T47D (cell line): ENCODE data around the gene HEXD.

ENCODE experiments used
- DNase-seq, 2 experiments: peaks; one replicate each; pipeline versions ENCODE4 v3.0.0 to v3.0.0-alpha.2; 2011 to 2012; ENCODE audit warnings: low read depth in 1 of 2, low spot score in 1 of 2
- JUND ChIP-seq: IDR thresholded peaks from 2 replicates; pipeline ENCODE4 v1.6.1; 2012; ENCODE audit warnings: low read depth
- in situ Hi-C: cut with HindIII; loops from 2 replicates; pipeline ENCODE4 v1.10.0; 2016; ENCODE audit warnings: low sequenced_read_pairs, low pct_unique_long_range_greater_than_20kb

Gene HEXD

DNA sequence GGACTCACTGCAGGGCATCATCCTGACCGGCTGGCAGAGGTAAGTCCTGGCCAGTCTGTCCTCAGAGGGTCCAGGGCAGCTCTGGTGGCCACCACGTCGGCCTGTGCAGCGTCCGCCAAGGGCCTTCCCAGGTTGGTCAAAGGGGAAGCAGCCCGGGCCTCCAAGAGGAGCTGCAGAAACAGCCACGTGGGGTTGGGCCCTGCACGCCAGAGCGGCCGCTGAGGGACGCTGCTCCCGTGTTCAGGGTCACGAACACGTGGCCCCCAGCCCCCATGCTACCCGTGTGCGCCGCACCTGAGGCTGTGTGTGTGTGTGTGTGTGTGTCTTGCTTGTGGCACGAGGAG, 19.1 kb downstream of the HEXD start:
- in situ Hi-C loops: no loop called here
- DNase-seq: no peak
- TF ChIP-seq JUND: no peak

DNA sequence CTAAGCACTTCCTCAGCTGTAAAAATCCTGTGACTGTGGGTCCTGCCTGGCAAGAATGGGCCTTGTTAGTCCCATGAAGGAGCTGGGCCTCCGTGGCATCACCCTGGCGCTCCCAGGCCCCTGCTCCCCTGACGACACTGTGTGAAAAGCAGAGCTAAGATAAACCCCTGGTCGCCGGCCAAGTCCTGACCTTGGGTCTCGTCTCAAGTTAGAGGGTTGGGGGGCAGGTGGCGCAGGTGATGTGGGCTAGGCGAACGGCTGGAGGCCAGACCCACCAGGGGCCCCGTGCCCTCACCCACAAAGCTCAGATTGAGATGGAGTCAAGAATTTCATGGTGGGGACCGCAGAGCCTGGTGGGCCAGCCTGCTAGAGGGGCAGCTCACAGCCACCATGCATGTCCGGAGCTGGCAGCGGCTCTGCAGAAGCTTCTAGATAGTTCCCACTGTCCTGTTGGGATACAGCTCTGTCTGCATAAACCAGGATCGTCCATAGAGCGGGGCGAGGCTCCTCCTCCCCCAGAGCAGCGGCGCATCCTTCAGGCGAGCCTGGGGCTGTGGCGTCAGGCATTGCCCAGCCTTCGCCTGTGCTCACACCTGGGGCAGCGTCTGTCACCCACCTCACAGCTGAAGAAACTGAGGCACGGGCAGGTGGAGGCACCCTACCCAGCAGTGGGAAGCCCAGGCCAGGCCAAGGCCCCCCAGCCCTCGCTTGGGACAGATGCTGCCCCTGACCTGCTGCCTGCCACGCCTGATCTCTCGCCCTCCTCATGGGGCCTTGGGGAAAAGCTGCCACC, 20.4 kb downstream of the HEXD start:
- DNase-seq: no peak
- in situ Hi-C loops: no loop called here
- no peak for TF ChIP-seq JUND

DNA sequence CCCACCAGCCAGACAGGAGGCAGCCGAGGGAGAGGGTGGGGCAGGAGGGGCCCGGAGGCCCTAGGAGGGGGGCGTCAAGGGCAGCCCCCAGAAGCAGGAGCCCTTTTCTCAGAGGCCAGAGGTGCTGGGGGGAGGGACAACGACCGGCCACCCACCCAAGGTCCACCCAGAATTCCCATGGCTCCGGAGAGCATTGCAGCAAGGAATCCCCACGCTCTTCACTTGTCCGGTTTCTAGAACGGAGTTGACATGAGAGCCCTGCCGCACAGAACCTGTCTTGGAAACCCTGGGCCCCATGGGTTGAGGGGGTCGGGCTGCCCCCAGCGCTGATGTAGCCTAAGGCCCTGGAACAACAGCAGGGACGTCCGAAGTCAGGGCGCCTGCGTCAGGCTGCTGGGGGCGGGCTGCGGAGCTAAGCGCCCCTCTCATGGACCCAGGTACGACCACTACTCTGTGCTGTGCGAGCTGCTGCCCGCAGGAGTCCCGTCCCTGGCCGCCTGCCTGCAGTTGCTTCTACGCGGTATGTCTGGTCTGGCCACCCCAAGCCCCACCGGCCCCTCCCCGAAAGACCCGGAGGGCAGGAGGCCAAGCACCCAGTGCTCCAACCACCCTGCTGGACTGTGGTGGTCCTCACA, 21.2 kb downstream of the HEXD start:
- no peak for DNase-seq
- TF ChIP-seq JUND: no peak
- in situ Hi-C loops: no loop called here

GRCh38 chr17:82439829-82440365, 21.8 kb downstream of the HEXD start:
- in situ Hi-C loops: no loop called here
- no peak for DNase-seq
- TF ChIP-seq JUND: no peak

- no peak for TF ChIP-seq JUND
- in situ Hi-C loops: no loop called here
- DNase-seq: no peak
Observed at GRCh38 chr17:82440469-82440981, 22.4 kb downstream of the HEXD start.

DNA sequence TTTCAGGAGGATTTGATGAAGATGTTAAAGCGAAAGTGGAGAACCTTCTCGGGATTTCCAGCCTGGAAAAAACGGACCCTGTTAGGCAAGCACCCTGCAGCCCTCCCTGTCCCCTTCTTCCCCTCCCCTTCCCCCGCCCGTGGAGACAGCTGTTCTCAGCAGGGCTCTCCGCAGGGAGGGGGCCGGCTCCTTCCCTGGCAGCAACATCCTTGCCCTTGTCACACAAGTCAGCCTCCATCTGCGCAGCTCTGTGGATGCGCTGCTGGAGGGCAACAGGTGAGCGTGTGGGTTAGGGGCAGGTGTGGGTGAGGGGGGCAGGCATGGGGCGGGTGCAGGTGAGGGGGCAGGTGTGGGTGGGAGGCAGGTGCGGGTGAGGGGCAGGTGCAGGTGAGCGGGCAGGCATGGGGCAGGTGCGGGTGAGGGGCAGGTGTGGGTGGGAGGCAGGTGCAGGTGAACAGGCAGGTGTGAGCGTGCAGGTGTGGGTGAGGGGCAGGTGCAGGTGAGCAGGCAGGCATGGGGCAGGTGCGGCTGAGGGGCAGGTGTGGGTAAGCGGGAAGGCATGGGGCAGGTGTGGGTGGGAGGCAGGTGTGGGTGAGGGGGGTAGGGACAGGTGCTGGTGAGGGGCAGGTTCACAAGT, 23.0 kb downstream of the HEXD start:
- in situ Hi-C loops: no loop called here
- no peak for DNase-seq
- TF ChIP-seq JUND: no peak

GRCh38 chr17:82441691-82442487, 23.7 kb downstream of the HEXD start:
- no peak for TF ChIP-seq JUND
- no peak for DNase-seq
- in situ Hi-C loops: no loop called here

GRCh38 chr17:82442643-82443464, 24.7 kb downstream of the HEXD start:
- no peak for TF ChIP-seq JUND
- no peak for DNase-seq
- in situ Hi-C loops: no loop called here

DNA sequence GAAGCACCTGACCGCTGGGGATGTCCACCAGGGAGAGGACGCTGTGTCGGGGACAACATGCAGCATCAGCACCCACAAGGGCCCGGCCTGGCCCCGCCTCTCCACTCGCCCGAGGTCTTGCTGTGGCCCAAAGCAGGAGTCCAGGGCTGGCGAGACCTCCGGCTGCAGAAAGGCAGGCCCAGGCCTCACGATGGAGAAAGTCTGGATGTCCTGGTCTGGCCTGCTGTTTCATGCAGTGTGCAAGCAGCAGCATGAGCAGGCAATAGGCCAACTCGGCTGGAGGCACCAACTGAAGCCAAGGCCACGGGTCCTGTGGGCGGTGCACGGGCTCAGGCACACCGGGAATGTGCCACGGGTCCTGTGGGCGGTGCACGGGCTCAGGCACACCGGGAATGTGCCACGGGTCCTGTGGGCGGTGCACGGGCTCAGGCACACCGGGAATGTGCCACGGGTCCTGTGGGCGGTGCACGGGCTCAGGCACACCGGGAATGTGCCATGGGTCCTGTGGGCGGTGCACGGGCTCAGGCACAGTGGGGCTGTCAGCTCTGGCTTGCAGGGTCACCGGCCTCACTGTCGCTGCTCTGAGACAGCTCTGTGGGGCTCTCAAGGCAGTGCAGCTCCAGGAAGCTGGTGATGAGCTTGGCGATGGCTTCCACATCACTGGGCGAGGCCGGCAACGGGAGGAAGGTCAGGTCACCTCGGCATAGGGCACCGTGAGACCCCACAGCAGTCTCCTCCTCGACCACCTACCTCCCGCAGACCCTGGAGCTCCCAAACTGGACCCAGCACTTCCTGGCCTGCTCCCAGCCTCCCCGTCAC, 25.5 kb downstream of the HEXD start:
- DNase-seq: no peak
- in situ Hi-C loops: no loop called here

GRCh38 chr17:82444284-82444893, 26.2 kb downstream of the HEXD start:
- DNase-seq: no peak
- in situ Hi-C loops: no loop called here
- TF ChIP-seq JUND: no peak

More for the DNA sequence above, 25.5 kb downstream of the HEXD start:
- no peak for TF ChIP-seq JUND
